Neural cell (in vitro differentiated cells): ENCODE results near the gene DCAF12L2. TPM values are rescaled to one million over a fixed set of nuclear protein-coding genes. Genes with fewer than 3 reads are reported as not detected.

Source experiments
- H2AFZ ChIP-seq: fragments of 200-600, 300-800 bp; sonication (generic), shearing (Covaris generic); 2 replicates; pipeline ENCODE4 v1.6.0; 2014; ENCODE audit warnings: low read depth, mild to moderate bottlenecking, antibody characterized with exemption, low read length, moderate library complexity
- H3F3A ChIP-seq: fragments of 200-600 bp; shearing (Covaris generic); 2 replicates; pipeline ENCODE4 v1.6.1; 2016; ENCODE audit warnings: mild to moderate bottlenecking, moderate library complexity, mixed read lengths, antibody characterized with exemption, low read length; ENCODE audit not compliant: insufficient read depth, poor library complexity, severe bottlenecking
- H3K27ac ChIP-seq: fragments of 200-600, 300-800 bp; sonication (generic), shearing (Covaris generic); 2 replicates; pipeline ENCODE4 v1.5.1; 2014; ENCODE audit warnings: mild to moderate bottlenecking, low read length, moderate library complexity
- H3K27me3 ChIP-seq: fragments of 300-800, 200-600 bp; sonication (generic), shearing (Covaris generic); 2 replicates; pipeline ENCODE4 v1.6.0; 2014; ENCODE audit warnings: mild to moderate bottlenecking, low read depth, low read length, moderate library complexity; ENCODE audit not compliant: insufficient read depth
- H3K36me3 ChIP-seq: fragments of 300-800, 200-600 bp; sonication (generic), shearing (Covaris generic); 2 replicates; pipeline ENCODE4 v1.5.1; 2014; ENCODE audit warnings: mild to moderate bottlenecking, antibody characterized with exemption, low read length, moderate library complexity; ENCODE audit not compliant: insufficient read depth
- H3K4me2 ChIP-seq: fragments of 300-800, 200-600 bp; sonication (generic), shearing (Covaris generic); 2 replicates; pipeline ENCODE4 v1.6.0; 2014; ENCODE audit warnings: mild to moderate bottlenecking, low read length
- H3K4me3 ChIP-seq: fragments of 300-800, 200-600 bp; sonication (generic), shearing (Covaris generic); 2 replicates; pipeline ENCODE4 v1.5.1; 2014; ENCODE audit warnings: mild to moderate bottlenecking, low read length, moderate library complexity
- H3K79me2 ChIP-seq: fragments of 200-600 bp; shearing (Covaris generic); replicated peaks from 2 replicates; pipeline ENCODE4 v1.6.0; 2014; ENCODE audit warnings: mild to moderate bottlenecking, low read length, moderate library complexity; ENCODE audit not compliant: insufficient read depth
- H3K9ac ChIP-seq: fragments of 300-800, 200-600 bp; sonication (generic), shearing (Covaris generic); 2 replicates; pipeline ENCODE4 v1.6.1; 2016; ENCODE audit warnings: mild to moderate bottlenecking, low read length, mixed read lengths
- H3K9me2 ChIP-seq: fragments of 200-600 bp; shearing (Covaris generic); 2 replicates; pipeline ENCODE4 v1.6.1; 2016; ENCODE audit warnings: mild to moderate bottlenecking, low read length, mixed read lengths; ENCODE audit not compliant: insufficient read depth
- H3K9me3 ChIP-seq: fragments of 200-600, 300-800 bp; sonication (generic), shearing (Covaris generic); 2 replicates; pipeline ENCODE4 v1.6.1; 2016; ENCODE audit warnings: mild to moderate bottlenecking, mixed run types, low read length, moderate library complexity, mixed read lengths
- H4K20me1 ChIP-seq: fragments of 200-600 bp; shearing (Covaris generic); 2 replicates; pipeline ENCODE4 v1.6.1; 2016; ENCODE audit warnings: mild to moderate bottlenecking, mixed run types; ENCODE audit not compliant: insufficient read depth
- CTCF ChIP-seq: fragments of 450-650 bp; IDR thresholded peaks from 2 replicates; pipeline ENCODE4 v1.5.1; 2014; ENCODE audit warnings: antibody characterized with exemption, mild to moderate bottlenecking, moderate library complexity; ENCODE audit not compliant: poor library complexity, severe bottlenecking
- EP300 ChIP-seq: fragments of 450-650 bp; conservative IDR thresholded peaks from 2 replicates; pipeline ENCODE4 v1.6.1; 2014; ENCODE audit warnings: antibody characterized with exemption, mild to moderate bottlenecking, moderate library complexity; ENCODE audit not compliant: poor library complexity, severe bottlenecking
- EZH2 ChIP-seq: fragments of 200-600, 300-800 bp; shearing (Covaris generic), sonication (generic); IDR thresholded peaks from 2 replicates; pipeline ENCODE4 v1.6.1; 2014; ENCODE audit warnings: antibody characterized with exemption, low read length, borderline replicate concordance, mild to moderate bottlenecking; ENCODE audit not compliant: insufficient read depth, poor library complexity, severe bottlenecking
- MXI1 ChIP-seq: fragments of 450-650 bp; conservative IDR thresholded peaks from 2 replicates; pipeline ENCODE4 v1.6.1; 2014; ENCODE audit warnings: antibody characterized with exemption, mild to moderate bottlenecking; ENCODE audit not compliant: poor library complexity, severe bottlenecking
- POLR2AphosphoS5 ChIP-seq: IDR thresholded peaks from 2 replicates; pipeline ENCODE4 v1.6.1; 2012
- RAD21 ChIP-seq: fragments of 450-650 bp; conservative IDR thresholded peaks from 2 replicates; pipeline ENCODE4 v1.6.1; 2014; ENCODE audit warnings: antibody characterized with exemption, mild to moderate bottlenecking, moderate library complexity
- REST ChIP-seq: IDR thresholded peaks from 2 replicates; pipeline ENCODE4 v1.6.1; 2012; ENCODE audit warnings: borderline replicate concordance
- SMC3 ChIP-seq: fragments of 450-650 bp; conservative IDR thresholded peaks from 2 replicates; pipeline ENCODE4 v1.6.1; 2014; ENCODE audit warnings: antibody characterized with exemption, mild to moderate bottlenecking, moderate library complexity; ENCODE audit not compliant: poor library complexity
- TAF1 ChIP-seq: IDR thresholded peaks from 2 replicates; pipeline ENCODE4 v1.6.1; 2012; ENCODE audit warnings: low read depth
- polyA plus RNA-seq: library from polyadenylated mRNA; depleted of rRNA; stranded (reverse); fragments of >200 nt; gene quantifications from 2 replicates; pipeline ENCODE4 v1.2.3, GENCODE V29; 2014

Gene DCAF12L2
- polyA plus RNA-seq, 1 donor from 2014 or later, result 1.4 TPM

- no peaks in the 10 kb centered on the region for H3K9me2 ChIP-seq
- H3K36me3 ChIP-seq, result no peaks in the 10 kb centered on the region
- no peak overlapping the region for H3K9ac ChIP-seq
- no peaks in the 10 kb centered on the region for H3K79me2 ChIP-seq
- H3K4me2 ChIP-seq, result no peak overlapping the region
- no peaks in the 10 kb centered on the region for H3F3A ChIP-seq
- H4K20me1 ChIP-seq, result no peaks in the 10 kb centered on the region
- H3K27ac ChIP-seq, result no peak overlapping the region
- H2AFZ ChIP-seq, result no peak overlapping the region
- H3K9me3 ChIP-seq, result no peaks in the 10 kb centered on the region
- TF ChIP-seq EP300 (no peak), CTCF (no peak), REST (no peak), POLR2AphosphoS5 (no peak), RAD21 (no peak), EZH2 (no peak)
- H3K4me3 ChIP-seq, result peak overlapping the region; percentile 68
- no peaks in the 10 kb centered on the region for H3K27me3 ChIP-seq
Measured at GRCh38 chrX:126165401-126165720, 728 bp downstream of the DCAF12L2 start.

GRCh38 chrX:126164689-126165400, 1.2 kb downstream of the DCAF12L2 start:
- H3K79me2 ChIP-seq, result no peaks in the 10 kb centered on the region
- H3K9me3 ChIP-seq, result no peaks in the 10 kb centered on the region
- H2AFZ ChIP-seq, result no peak overlapping the region
- no peaks in the 10 kb centered on the region for H3K9me2 ChIP-seq
- no peak overlapping the region for H3K9ac ChIP-seq
- H3K4me3 ChIP-seq, result no peak overlapping the region
- no peaks in the 10 kb centered on the region for H3F3A ChIP-seq
- H3K36me3 ChIP-seq, result no peaks in the 10 kb centered on the region
- H3K27ac ChIP-seq, result no peak overlapping the region
- no peak overlapping the region for H3K4me2 ChIP-seq
- no peak for TF ChIP-seq REST
- no peak for TF ChIP-seq EZH2
- no peak for TF ChIP-seq EP300
- no peak for TF ChIP-seq RAD21
- no peak for TF ChIP-seq CTCF
- no peak for TF ChIP-seq POLR2AphosphoS5
- TF ChIP-seq TAF1, result no peak
- no peak for TF ChIP-seq SMC3
- TF ChIP-seq MXI1, result no peak
- H3K27me3 ChIP-seq, result no peaks in the 10 kb centered on the region
- H4K20me1 ChIP-seq, result no peaks in the 10 kb centered on the region
